Neural cell (in vitro differentiated cells): ENCODE results near the gene PDE4D. TPM values are rescaled to one million over a fixed set of nuclear protein-coding genes. Genes with fewer than 3 reads are reported as not detected.
A peak's percentile ranks its signal among the peaks of the same experiment; 100 is the strongest.

Experiments used
- H2AFZ ChIP-seq: fragments of 200-600, 300-800 bp; sonication (generic), shearing (Covaris generic); 2 replicates; pipeline ENCODE4 v1.6.0; 2014; ENCODE audit warnings: low read depth, mild to moderate bottlenecking, antibody characterized with exemption, low read length, moderate library complexity
- H3F3A ChIP-seq: fragments of 200-600 bp; shearing (Covaris generic); 2 replicates; pipeline ENCODE4 v1.6.1; 2016; ENCODE audit warnings: mild to moderate bottlenecking, moderate library complexity, mixed read lengths, antibody characterized with exemption, low read length; ENCODE audit not compliant: insufficient read depth, poor library complexity, severe bottlenecking
- H3K27ac ChIP-seq: fragments of 200-600, 300-800 bp; sonication (generic), shearing (Covaris generic); 2 replicates; pipeline ENCODE4 v1.5.1; 2014; ENCODE audit warnings: mild to moderate bottlenecking, low read length, moderate library complexity
- H3K27me3 ChIP-seq: fragments of 300-800, 200-600 bp; sonication (generic), shearing (Covaris generic); 2 replicates; pipeline ENCODE4 v1.6.0; 2014; ENCODE audit warnings: mild to moderate bottlenecking, low read depth, low read length, moderate library complexity; ENCODE audit not compliant: insufficient read depth
- H3K36me3 ChIP-seq: fragments of 300-800, 200-600 bp; sonication (generic), shearing (Covaris generic); 2 replicates; pipeline ENCODE4 v1.5.1; 2014; ENCODE audit warnings: mild to moderate bottlenecking, antibody characterized with exemption, low read length, moderate library complexity; ENCODE audit not compliant: insufficient read depth
- H3K4me2 ChIP-seq: fragments of 300-800, 200-600 bp; sonication (generic), shearing (Covaris generic); 2 replicates; pipeline ENCODE4 v1.6.0; 2014; ENCODE audit warnings: mild to moderate bottlenecking, low read length
- H3K4me3 ChIP-seq: fragments of 300-800, 200-600 bp; sonication (generic), shearing (Covaris generic); 2 replicates; pipeline ENCODE4 v1.5.1; 2014; ENCODE audit warnings: mild to moderate bottlenecking, low read length, moderate library complexity
- H3K79me2 ChIP-seq: fragments of 200-600 bp; shearing (Covaris generic); replicated peaks from 2 replicates; pipeline ENCODE4 v1.6.0; 2014; ENCODE audit warnings: mild to moderate bottlenecking, low read length, moderate library complexity; ENCODE audit not compliant: insufficient read depth
- H3K9ac ChIP-seq: fragments of 300-800, 200-600 bp; sonication (generic), shearing (Covaris generic); 2 replicates; pipeline ENCODE4 v1.6.1; 2016; ENCODE audit warnings: mild to moderate bottlenecking, low read length, mixed read lengths
- H3K9me2 ChIP-seq: fragments of 200-600 bp; shearing (Covaris generic); 2 replicates; pipeline ENCODE4 v1.6.1; 2016; ENCODE audit warnings: mild to moderate bottlenecking, low read length, mixed read lengths; ENCODE audit not compliant: insufficient read depth
- H3K9me3 ChIP-seq: fragments of 200-600, 300-800 bp; sonication (generic), shearing (Covaris generic); 2 replicates; pipeline ENCODE4 v1.6.1; 2016; ENCODE audit warnings: mild to moderate bottlenecking, mixed run types, low read length, moderate library complexity, mixed read lengths
- H4K20me1 ChIP-seq: fragments of 200-600 bp; shearing (Covaris generic); 2 replicates; pipeline ENCODE4 v1.6.1; 2016; ENCODE audit warnings: mild to moderate bottlenecking, mixed run types; ENCODE audit not compliant: insufficient read depth
- CTCF ChIP-seq: fragments of 450-650 bp; IDR thresholded peaks from 2 replicates; pipeline ENCODE4 v1.5.1; 2014; ENCODE audit warnings: antibody characterized with exemption, mild to moderate bottlenecking, moderate library complexity; ENCODE audit not compliant: poor library complexity, severe bottlenecking
- EP300 ChIP-seq: fragments of 450-650 bp; conservative IDR thresholded peaks from 2 replicates; pipeline ENCODE4 v1.6.1; 2014; ENCODE audit warnings: antibody characterized with exemption, mild to moderate bottlenecking, moderate library complexity; ENCODE audit not compliant: poor library complexity, severe bottlenecking
- EZH2 ChIP-seq: fragments of 200-600, 300-800 bp; shearing (Covaris generic), sonication (generic); IDR thresholded peaks from 2 replicates; pipeline ENCODE4 v1.6.1; 2014; ENCODE audit warnings: antibody characterized with exemption, low read length, borderline replicate concordance, mild to moderate bottlenecking; ENCODE audit not compliant: insufficient read depth, poor library complexity, severe bottlenecking
- MXI1 ChIP-seq: fragments of 450-650 bp; conservative IDR thresholded peaks from 2 replicates; pipeline ENCODE4 v1.6.1; 2014; ENCODE audit warnings: antibody characterized with exemption, mild to moderate bottlenecking; ENCODE audit not compliant: poor library complexity, severe bottlenecking
- POLR2AphosphoS5 ChIP-seq: IDR thresholded peaks from 2 replicates; pipeline ENCODE4 v1.6.1; 2012
- RAD21 ChIP-seq: fragments of 450-650 bp; conservative IDR thresholded peaks from 2 replicates; pipeline ENCODE4 v1.6.1; 2014; ENCODE audit warnings: antibody characterized with exemption, mild to moderate bottlenecking, moderate library complexity
- SMC3 ChIP-seq: fragments of 450-650 bp; conservative IDR thresholded peaks from 2 replicates; pipeline ENCODE4 v1.6.1; 2014; ENCODE audit warnings: antibody characterized with exemption, mild to moderate bottlenecking, moderate library complexity; ENCODE audit not compliant: poor library complexity
- TAF1 ChIP-seq: IDR thresholded peaks from 2 replicates; pipeline ENCODE4 v1.6.1; 2012; ENCODE audit warnings: low read depth
- polyA plus RNA-seq: library from polyadenylated mRNA; depleted of rRNA; stranded (reverse); fragments of >200 nt; gene quantifications from 2 replicates; pipeline ENCODE4 v1.2.3, GENCODE V29; 2014
- TF ChIP-seq, protein P1 (sequence below): IDR thresholded peaks from 2 replicates; pipeline ENCODE4 v1.6.1; 2012; ENCODE audit warnings: borderline replicate concordance

PDE4D gene
- polyA plus RNA-seq, 1 donor from 2014 or later: 42.8 TPM

DNA sequence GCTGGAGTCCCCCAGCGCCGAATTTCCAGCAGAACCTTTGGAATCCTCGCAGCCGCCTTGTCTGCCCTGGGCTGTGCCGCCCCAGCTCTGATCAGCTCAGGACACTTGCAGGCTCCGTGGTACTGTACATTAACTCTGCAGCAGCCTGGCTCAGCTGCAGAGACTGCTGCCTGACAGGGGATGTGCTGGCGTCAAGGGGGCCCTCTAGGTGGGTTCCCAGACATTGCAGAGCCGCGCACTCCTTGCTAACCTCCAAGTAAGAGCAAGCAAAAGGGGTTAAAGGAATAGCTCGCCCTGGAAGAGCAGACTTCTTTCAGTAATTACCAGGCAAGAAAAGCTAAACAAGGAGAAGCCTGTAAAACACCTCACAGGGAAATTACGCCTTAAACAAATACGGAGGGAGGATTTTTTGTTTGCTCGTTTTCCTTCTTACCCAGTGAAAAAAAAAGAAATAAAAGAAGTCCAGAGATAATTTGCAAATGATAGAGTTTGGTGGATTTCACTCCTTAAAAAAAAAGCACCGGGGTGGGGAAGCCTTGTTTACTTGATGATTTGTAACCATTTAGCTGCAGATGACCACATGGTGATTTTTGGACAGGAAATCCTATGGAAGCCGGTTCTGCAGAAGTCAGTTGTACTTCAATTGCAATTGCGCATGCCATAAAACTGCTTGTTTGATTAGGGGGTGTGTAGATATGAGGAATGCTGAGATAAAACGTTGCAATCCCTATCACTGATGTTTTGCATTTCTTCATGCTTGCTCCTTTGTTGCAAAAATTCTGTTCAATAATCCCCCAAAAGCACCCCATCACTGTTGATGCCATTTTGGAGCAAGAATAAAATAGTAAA is 305.8 kb downstream of the PDE4D start:
- Histone ChIP-seq H3K4me3 (peak overlapping the region; percentile 71), H3K9me2 (no peaks in the 10 kb centered on the region), H2AFZ (peak overlapping the region; percentile 35), H3K9ac (peak overlapping the region; percentile 73), H3K27ac (peak overlapping the region; percentile 87), H3K9me3 (no peaks in the 10 kb centered on the region), H4K20me1 (no peaks in the 10 kb centered on the region), H3F3A (peaks cover 3% of the 10 kb centered on the region), H3K79me2 (peaks cover 37% of the 10 kb centered on the region), H3K4me2 (peak overlapping the region; percentile 70), H3K36me3 (no peaks in the 10 kb centered on the region), H3K27me3 (no peaks in the 10 kb centered on the region)
- TF ChIP-seq POLR2AphosphoS5: peak; percentile 88
- peak; percentile 63 for TF ChIP-seq CTCF
- TF ChIP-seq RAD21: peak; percentile 67
- TF ChIP-seq, protein P1, sequence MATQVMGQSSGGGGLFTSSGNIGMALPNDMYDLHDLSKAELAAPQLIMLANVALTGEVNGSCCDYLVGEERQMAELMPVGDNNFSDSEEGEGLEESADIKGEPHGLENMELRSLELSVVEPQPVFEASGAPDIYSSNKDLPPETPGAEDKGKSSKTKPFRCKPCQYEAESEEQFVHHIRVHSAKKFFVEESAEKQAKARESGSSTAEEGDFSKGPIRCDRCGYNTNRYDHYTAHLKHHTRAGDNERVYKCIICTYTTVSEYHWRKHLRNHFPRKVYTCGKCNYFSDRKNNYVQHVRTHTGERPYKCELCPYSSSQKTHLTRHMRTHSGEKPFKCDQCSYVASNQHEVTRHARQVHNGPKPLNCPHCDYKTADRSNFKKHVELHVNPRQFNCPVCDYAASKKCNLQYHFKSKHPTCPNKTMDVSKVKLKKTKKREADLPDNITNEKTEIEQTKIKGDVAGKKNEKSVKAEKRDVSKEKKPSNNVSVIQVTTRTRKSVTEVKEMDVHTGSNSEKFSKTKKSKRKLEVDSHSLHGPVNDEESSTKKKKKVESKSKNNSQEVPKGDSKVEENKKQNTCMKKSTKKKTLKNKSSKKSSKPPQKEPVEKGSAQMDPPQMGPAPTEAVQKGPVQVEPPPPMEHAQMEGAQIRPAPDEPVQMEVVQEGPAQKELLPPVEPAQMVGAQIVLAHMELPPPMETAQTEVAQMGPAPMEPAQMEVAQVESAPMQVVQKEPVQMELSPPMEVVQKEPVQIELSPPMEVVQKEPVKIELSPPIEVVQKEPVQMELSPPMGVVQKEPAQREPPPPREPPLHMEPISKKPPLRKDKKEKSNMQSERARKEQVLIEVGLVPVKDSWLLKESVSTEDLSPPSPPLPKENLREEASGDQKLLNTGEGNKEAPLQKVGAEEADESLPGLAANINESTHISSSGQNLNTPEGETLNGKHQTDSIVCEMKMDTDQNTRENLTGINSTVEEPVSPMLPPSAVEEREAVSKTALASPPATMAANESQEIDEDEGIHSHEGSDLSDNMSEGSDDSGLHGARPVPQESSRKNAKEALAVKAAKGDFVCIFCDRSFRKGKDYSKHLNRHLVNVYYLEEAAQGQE: peak; percentile 78
- TF ChIP-seq TAF1: peak; percentile 93
- peak; percentile 75 for TF ChIP-seq EP300
- peak; percentile 68 for TF ChIP-seq SMC3
- peak; percentile 66 for TF ChIP-seq MXI1
- TF ChIP-seq EZH2: no peak

DNA sequence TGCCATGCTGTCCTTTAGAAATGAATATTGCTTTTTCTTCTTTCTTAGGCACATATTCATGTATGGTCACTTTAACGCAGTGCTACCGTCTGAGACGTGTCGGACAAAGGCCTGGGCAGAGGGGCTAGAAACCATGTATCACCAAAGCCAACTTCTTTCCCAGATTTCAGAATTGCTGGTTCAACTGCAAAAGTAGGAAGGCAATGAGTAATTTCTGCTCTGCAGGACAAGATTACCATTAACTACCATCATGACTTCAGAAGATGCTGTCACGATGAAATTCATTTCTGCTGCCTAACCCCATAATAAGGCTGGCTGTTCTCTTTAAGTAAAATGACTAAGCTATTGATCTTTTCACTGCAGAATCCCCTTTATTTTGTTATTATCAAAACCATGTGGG is 306.7 kb downstream of the PDE4D start:
- Histone ChIP-seq H3K4me2 (peak overlapping the region; percentile 70), H3K9me3 (no peaks in the 10 kb centered on the region), H3K36me3 (no peaks in the 10 kb centered on the region), H3K27ac (peak overlapping the region; percentile 87), H3K9ac (peak overlapping the region; percentile 73), H4K20me1 (no peaks in the 10 kb centered on the region), H3K27me3 (no peaks in the 10 kb centered on the region), H3F3A (peaks cover 3% of the 10 kb centered on the region), H3K9me2 (no peaks in the 10 kb centered on the region), H2AFZ (no peak overlapping the region), H3K79me2 (peaks cover 46% of the 10 kb centered on the region), H3K4me3 (peak overlapping the region; percentile 71)
- TF ChIP-seq MXI1 (peak; percentile 2), CTCF (no peak)
